Mesenchymal stem cell (in vitro differentiated cells and primary cell): ENCODE results near the gene MIX23.

ENCODE experiments used
- DNase-seq: peaks from one replicate; pipeline ENCODE4 v3.0.0-alpha.2; 2013
- H2AFZ ChIP-seq: one replicate; pipeline ENCODE4 v1.6.1; 2013; ENCODE audit warnings: low read depth, mild to moderate bottlenecking, control low read depth, inconsistent platforms, low read length, moderate library complexity
- H2AK5ac ChIP-seq: 2 replicates; pipeline ENCODE4 v1.6.1; 2013; ENCODE audit warnings: low read length, moderate library complexity, mild to moderate bottlenecking, inconsistent platforms; ENCODE audit not compliant: severe bottlenecking
- H2BK120ac ChIP-seq: one replicate; pipeline ENCODE4 v1.6.1; 2013; ENCODE audit warnings: low read depth, mild to moderate bottlenecking, inconsistent platforms, low read length, moderate library complexity
- H2BK12ac ChIP-seq, 2 experiments: one replicate each; pipeline ENCODE4 v1.6.1; 2013; ENCODE audit warnings: inconsistent platforms in 2 of 2, low read length in 2 of 2, mild to moderate bottlenecking in 2 of 2, moderate library complexity in 2 of 2, control low read depth in 1 of 2
- H2BK15ac ChIP-seq: one replicate; pipeline ENCODE4 v1.6.1; 2013; ENCODE audit warnings: mild to moderate bottlenecking, low read depth, inconsistent platforms; ENCODE audit not compliant: poor library complexity, severe bottlenecking
- H2BK5ac ChIP-seq: 2 replicates; pipeline ENCODE4 v1.6.1; 2013; ENCODE audit warnings: low read depth, mild to moderate bottlenecking, low read length, control low read depth, inconsistent platforms; ENCODE audit not compliant: poor library complexity, severe bottlenecking
- H3K14ac ChIP-seq, 2 experiments: one replicate each; pipeline ENCODE4 v1.6.1; 2013; ENCODE audit warnings: inconsistent platforms in 2 of 2, low read length in 2 of 2, control low read depth in 1 of 2, mild to moderate bottlenecking in 1 of 2, moderate library complexity in 1 of 2
- H3K18ac ChIP-seq, 2 experiments: one replicate each; pipeline ENCODE4 v1.6.1; 2013; ENCODE audit warnings: inconsistent platforms in 2 of 2, low read length in 2 of 2, control low read depth in 1 of 2, low read depth in 1 of 2, mild to moderate bottlenecking in 1 of 2
- H3K23ac ChIP-seq, 2 experiments: one replicate each; pipeline ENCODE4 v1.6.1; 2013; ENCODE audit warnings: inconsistent platforms in 2 of 2, low read length in 2 of 2, mild to moderate bottlenecking in 2 of 2, moderate library complexity in 2 of 2, control low read depth in 1 of 2
- H3K27ac ChIP-seq: 2 replicates; pipeline ENCODE4 v1.5.1; 2013; ENCODE audit warnings: mild to moderate bottlenecking, moderate library complexity, low read length, control low read depth, inconsistent platforms; ENCODE audit not compliant: poor library complexity, severe bottlenecking
- H3K27me3 ChIP-seq, 2 experiments: 2 replicates each; pipeline versions ENCODE4 v1.6.1 to v1.7.0; 2013; ENCODE audit warnings: low read length in 2 of 2, mild to moderate bottlenecking in 2 of 2, moderate library complexity in 2 of 2, control low read depth in 1 of 2, inconsistent platforms in 1 of 2; ENCODE audit not compliant: control insufficient read depth in 1 of 2, insufficient read depth in 1 of 2
- H3K36me3 ChIP-seq, 2 experiments: 2 replicates each; pipeline versions ENCODE4 v1.6.1 to v1.7.0; 2013; ENCODE audit warnings: low read length in 2 of 2, control low read depth in 1 of 2, inconsistent platforms in 1 of 2, low read depth in 1 of 2, mild to moderate bottlenecking in 1 of 2; ENCODE audit not compliant: insufficient read depth in 2 of 2, control insufficient read depth in 1 of 2
- H3K4ac ChIP-seq, 2 experiments: one replicate each; pipeline ENCODE4 v1.6.1; 2013; ENCODE audit warnings: inconsistent platforms in 2 of 2, low read length in 2 of 2, mild to moderate bottlenecking in 2 of 2, moderate library complexity in 2 of 2, control low read depth in 1 of 2, low read depth in 1 of 2
- H3K4me1 ChIP-seq: 2 replicates; pipeline ENCODE4 v1.6.1; 2013; ENCODE audit warnings: low read depth, low read length, control low read depth; ENCODE audit not compliant: control insufficient read depth, insufficient read depth
- H3K4me2 ChIP-seq: 2 replicates; pipeline ENCODE4 v1.6.1; 2013; ENCODE audit warnings: low read length, mild to moderate bottlenecking, inconsistent platforms; ENCODE audit not compliant: poor library complexity, severe bottlenecking
- H3K4me3 ChIP-seq, 2 experiments: 2 replicates each; pipeline versions ENCODE4 v1.5.1 to v1.7.0; 2013; ENCODE audit warnings: low read length in 2 of 2, mild to moderate bottlenecking in 2 of 2, control low read depth in 1 of 2, low read depth in 1 of 2; ENCODE audit not compliant: insufficient read depth in 1 of 2
- H3K79me1 ChIP-seq: replicated peaks from 2 replicates; pipeline ENCODE4 v1.6.1; 2013; ENCODE audit warnings: mild to moderate bottlenecking, control low read depth, low read length, inconsistent platforms; ENCODE audit not compliant: poor library complexity, severe bottlenecking
- H3K9ac ChIP-seq: 2 replicates; pipeline ENCODE4 v1.7.0; 2013; ENCODE audit warnings: mild to moderate bottlenecking, low read length, moderate library complexity
- H3K9me3 ChIP-seq: 2 replicates; pipeline ENCODE4 v1.7.0; 2013; ENCODE audit warnings: mild to moderate bottlenecking, low read length; ENCODE audit not compliant: control insufficient read depth
- H4K8ac ChIP-seq: one replicate; pipeline ENCODE4 v1.6.1; 2013; ENCODE audit warnings: inconsistent platforms, mild to moderate bottlenecking, low read length, moderate library complexity
- H4K91ac ChIP-seq: one replicate; pipeline ENCODE4 v1.6.1; 2013; ENCODE audit warnings: mild to moderate bottlenecking, low read length, inconsistent platforms
- WGBS: methylation state at CpG from one replicate; pipeline ENCODE4 v1.1.7; 2013; ENCODE audit warnings: mixed read lengths; 5-methylcytosine and 5-hydroxymethylcytosine counted together

MIX23 gene

GRCh38 chr3:122316368-122316767, 66.7 kb downstream of the MIX23 start:
- H2BK15ac ChIP-seq, result no peak overlapping the region

GRCh38 chr3:122315619-122316018, 67.4 kb downstream of the MIX23 start:
- H3K14ac ChIP-seq, result peak overlapping the region in 1 of 2 experiments; percentile 46
- WGBS, result 44% methylated on average over 4 of the region's 4 CpGs

More at GRCh38 chr3:122316368-122316767, 66.7 kb downstream of the MIX23 start:
- no peak overlapping the region for H4K91ac ChIP-seq
- no peak overlapping the region for H3K4me3 ChIP-seq
- no peak overlapping the region for H4K8ac ChIP-seq
- DNase-seq, result no peak
- no peak overlapping the region for H3K4me2 ChIP-seq
- no peak overlapping the region for H2BK120ac ChIP-seq
- H3K18ac ChIP-seq, result no peak overlapping the region
- no peak overlapping the region for H3K27ac ChIP-seq
- H3K9ac ChIP-seq, result no peak overlapping the region
- no peak overlapping the region for H3K14ac ChIP-seq
- no peaks in the 10 kb centered on the region for H3K9me3 ChIP-seq
- WGBS, result 68% methylated on average over 4 of the region's 5 CpGs
- no peak overlapping the region for H2AFZ ChIP-seq
- H3K79me1 ChIP-seq, result no peaks in the 10 kb centered on the region
- no peak overlapping the region for H3K23ac ChIP-seq
- no peak overlapping the region for H2BK5ac ChIP-seq
- H2AK5ac ChIP-seq, result no peak overlapping the region
- H3K4ac ChIP-seq, result no peak overlapping the region
- no peaks in the 10 kb centered on the region for H3K36me3 ChIP-seq
- peaks cover 0 to 8% of the 10 kb centered on the region in 2 experiments for H3K27me3 ChIP-seq
- H3K4me1 ChIP-seq, result no peaks in the 10 kb centered on the region
- no peak overlapping the region for H2BK12ac ChIP-seq

GRCh38 chr3:122314228-122314876, 68.7 kb downstream of the MIX23 start:
- Histone ChIP-seq H2AK5ac (no peak overlapping the region), H3K4me3 (no peak overlapping the region), H4K91ac (no peak overlapping the region), H3K4me1 (no peaks in the 10 kb centered on the region), H2BK12ac (no peak overlapping the region), H3K23ac (no peak overlapping the region), H2BK15ac (no peak overlapping the region), H4K8ac (no peak overlapping the region), H3K79me1 (no peaks in the 10 kb centered on the region), H2BK120ac (no peak overlapping the region), H3K9ac (peak overlapping the region; percentile 22), H3K4me2 (no peak overlapping the region), H3K27me3 (peaks cover 0 to 8% of the 10 kb centered on the region in 2 experiments), H2BK5ac (no peak overlapping the region), H3K14ac (no peak overlapping the region), H2AFZ (no peak overlapping the region), H3K9me3 (no peaks in the 10 kb centered on the region), H3K4ac (no peak overlapping the region), H3K27ac (no peak overlapping the region), H3K18ac (no peak overlapping the region), H3K36me3 (no peaks in the 10 kb centered on the region)
- DNase-seq, result no peak
- 46% methylated on average over 2 of the region's 2 CpGs for WGBS

More at GRCh38 chr3:122315619-122316018, 67.4 kb downstream of the MIX23 start:
- Histone ChIP-seq H4K8ac (no peak overlapping the region), H3K4me2 (no peak overlapping the region), H2BK12ac (no peak overlapping the region), H2BK120ac (no peak overlapping the region), H3K9me3 (no peaks in the 10 kb centered on the region), H3K27me3 (peaks cover 0 to 8% of the 10 kb centered on the region in 2 experiments), H4K91ac (no peak overlapping the region), H2BK15ac (no peak overlapping the region), H3K23ac (no peak overlapping the region), H2BK5ac (no peak overlapping the region), H3K18ac (no peak overlapping the region), H3K4me3 (no peak overlapping the region), H3K36me3 (no peaks in the 10 kb centered on the region), H3K79me1 (no peaks in the 10 kb centered on the region), H2AFZ (no peak overlapping the region), H3K27ac (no peak overlapping the region), H3K4ac (no peak overlapping the region), H3K9ac (no peak overlapping the region), H2AK5ac (no peak overlapping the region), H3K4me1 (no peaks in the 10 kb centered on the region)
- DNase-seq, result no peak

GRCh38 chr3:122313281-122313680, 69.8 kb downstream of the MIX23 start:
- H2AFZ ChIP-seq, result no peak overlapping the region
- 98% methylated on average over 2 of the region's 3 CpGs for WGBS

More at GRCh38 chr3:122313281-122313680, 69.8 kb downstream of the MIX23 start:
- H4K91ac ChIP-seq, result no peak overlapping the region
- no peak overlapping the region for H3K4me3 ChIP-seq
- no peak overlapping the region for H3K18ac ChIP-seq
- no peak overlapping the region for H2BK12ac ChIP-seq
- no peaks in the 10 kb centered on the region for H3K36me3 ChIP-seq
- H3K27ac ChIP-seq, result no peak overlapping the region
- H2BK5ac ChIP-seq, result no peak overlapping the region
- H2BK120ac ChIP-seq, result no peak overlapping the region
- no peak overlapping the region for H3K23ac ChIP-seq
- H3K79me1 ChIP-seq, result no peaks in the 10 kb centered on the region
- no peak overlapping the region for H2BK15ac ChIP-seq
- no peak overlapping the region for H3K14ac ChIP-seq
- no peak overlapping the region for H2AK5ac ChIP-seq
- no peak for DNase-seq
- H3K4ac ChIP-seq, result no peak overlapping the region
- H3K4me2 ChIP-seq, result no peak overlapping the region
- H3K9me3 ChIP-seq, result no peaks in the 10 kb centered on the region
- no peak overlapping the region for H3K9ac ChIP-seq
- peaks cover 0 to 8% of the 10 kb centered on the region in 2 experiments for H3K27me3 ChIP-seq
- no peaks in the 10 kb centered on the region for H3K4me1 ChIP-seq
- no peak overlapping the region for H4K8ac ChIP-seq
